Activated naive CD4-positive, alpha-beta T cell treated with anti-CD3 and anti-CD28 coated beads, Interleukin-2, amount 10 ng/mL, durations not matched to agents 7 days and 5 days (primary cell): ENCODE data around the gene CYP1A2.
A peak's percentile ranks its signal among the peaks of the same experiment; 100 is the strongest.

ENCODE experiments used
- CTCF ChIA-PET: fragments of 350-600 bp; sonication (Branson Sonifier 250); formaldehyde crosslinking; loops from one replicate; lab custom pipeline; 2021; ENCODE audit warnings: antibody characterized with exemption; lab: Charles Lee
- DNase-seq: peaks from one replicate; pipeline ENCODE4 v3.0.0-alpha.2; 2020
- H3K27ac Mint-ChIP-seq: one replicate; pipeline ENCODE4 v1.8.0; 2021; ENCODE audit warnings: mild to moderate bottlenecking, moderate library complexity, mixed read lengths
- H3K27me3 Mint-ChIP-seq: one replicate; pipeline ENCODE4 v1.8.0; 2021; ENCODE audit warnings: mild to moderate bottlenecking, mixed read lengths
- H3K36me3 Mint-ChIP-seq: one replicate; pipeline ENCODE4 v1.8.0; 2021; ENCODE audit warnings: mixed read lengths
- H3K4me1 Mint-ChIP-seq: one replicate; pipeline ENCODE4 v1.8.0; 2021; ENCODE audit warnings: mixed read lengths
- H3K4me3 Mint-ChIP-seq: one replicate; pipeline ENCODE4 v1.8.0; 2021; ENCODE audit warnings: mild to moderate bottlenecking, moderate library complexity, mixed read lengths
- H3K9me3 Mint-ChIP-seq: one replicate; pipeline ENCODE4 v1.8.0; 2021; ENCODE audit warnings: mixed read lengths

The CYP1A2 gene

GRCh38 chr15:74775894-74776293 lies 27.2 kb downstream of the CYP1A2 start:
- CTCF ChIA-PET: interaction anchor here (0.6 to 23.0 kb wide), 4 partner anchors 9 to 155 kb away, joined by 3 to 880 read pairs (median 7); no protein-coding TSS in a partner anchor
- Mint-ChIP-seq H3K36me3 (peaks cover 5% of the 10 kb centered on the region), H3K4me1 (peaks cover 91% of the 10 kb centered on the region), H3K4me3 (no peak overlapping the region), H3K27me3 (peaks cover 4% of the 10 kb centered on the region), H3K27ac (peak overlapping the region; percentile 96), H3K9me3 (no peaks in the 10 kb centered on the region)
- no peak for DNase-seq

GRCh38 chr15:74776821-74777768 lies 28.4 kb downstream of the CYP1A2 start:
- peaks cover 5% of the 10 kb centered on the region for H3K36me3 Mint-ChIP-seq
- no peaks in the 10 kb centered on the region for H3K27me3 Mint-ChIP-seq
- H3K27ac Mint-ChIP-seq: peak overlapping the region; percentile 96
- H3K4me3 Mint-ChIP-seq: peak overlapping the region; percentile 73
- CTCF ChIA-PET: interaction anchor here (0.6 to 23.0 kb wide), 10 partner anchors 8 to 327 kb away, joined by 3 to 880 read pairs (median 4); partner anchors contain the start of gene ULK3
- H3K4me1 Mint-ChIP-seq: peaks cover 84% of the 10 kb centered on the region
- peak; percentile 61 for DNase-seq
- no peaks in the 10 kb centered on the region for H3K9me3 Mint-ChIP-seq

- H3K9me3 Mint-ChIP-seq: no peaks in the 10 kb centered on the region
- H3K4me1 Mint-ChIP-seq: peaks cover 78% of the 10 kb centered on the region
- no peaks in the 10 kb centered on the region for H3K27me3 Mint-ChIP-seq
- CTCF ChIA-PET: interaction anchor here (0.6 to 23.0 kb wide), 10 partner anchors 9 to 328 kb away, joined by 3 to 880 read pairs (median 7); partner anchors contain the start of gene ULK3
- H3K4me3 Mint-ChIP-seq: peak overlapping the region; percentile 73
- H3K27ac Mint-ChIP-seq: peak overlapping the region; percentile 96
- no peak for DNase-seq
- peaks cover 8% of the 10 kb centered on the region for H3K36me3 Mint-ChIP-seq
Measured at GRCh38 chr15:74777769-74778598, 29.3 kb downstream of the CYP1A2 start.

GRCh38 chr15:74778599-74778970 lies 29.9 kb downstream of the CYP1A2 start:
- no peaks in the 10 kb centered on the region for H3K9me3 Mint-ChIP-seq
- CTCF ChIA-PET: interaction anchor here (0.7 to 23.0 kb wide), 8 partner anchors 8 to 147 kb away, joined by 3 to 880 read pairs (median 8); no protein-coding TSS in a partner anchor
- peaks cover 14% of the 10 kb centered on the region for H3K36me3 Mint-ChIP-seq
- H3K27me3 Mint-ChIP-seq: no peaks in the 10 kb centered on the region
- no peak for DNase-seq
- H3K4me1 Mint-ChIP-seq: peaks cover 73% of the 10 kb centered on the region
- peak overlapping the region; percentile 73 for H3K4me3 Mint-ChIP-seq
- peak overlapping the region; percentile 96 for H3K27ac Mint-ChIP-seq

- Mint-ChIP-seq H3K4me1 (peaks cover 66% of the 10 kb centered on the region), H3K27me3 (no peaks in the 10 kb centered on the region), H3K36me3 (peaks cover 19% of the 10 kb centered on the region), H3K4me3 (peak overlapping the region; percentile 42), H3K9me3 (no peaks in the 10 kb centered on the region), H3K27ac (peak overlapping the region; percentile 96)
- DNase-seq: no peak
- CTCF ChIA-PET: interaction anchor here (0.7 to 23.0 kb wide), 8 partner anchors 9 to 163 kb away, joined by 3 to 880 read pairs (median 4); no protein-coding TSS in a partner anchor
Measured at GRCh38 chr15:74779162-74779648, 30.6 kb downstream of the CYP1A2 start.

- Mint-ChIP-seq H3K27me3 (no peaks in the 10 kb centered on the region), H3K4me3 (peak overlapping the region; percentile 87), H3K27ac (peak overlapping the region; percentile 96), H3K36me3 (peaks cover 31% of the 10 kb centered on the region), H3K4me1 (peaks cover 68% of the 10 kb centered on the region), H3K9me3 (no peaks in the 10 kb centered on the region)
- CTCF ChIA-PET: interaction anchor here (0.6 to 23.0 kb wide), 10 partner anchors 10 to 167 kb away, joined by 3 to 880 read pairs (median 5); no protein-coding TSS in a partner anchor
- peak; percentile 51 for DNase-seq
Measured at GRCh38 chr15:74780523-74781430, 32.1 kb downstream of the CYP1A2 start.

- Mint-ChIP-seq H3K27ac (peak within 1 kb of the TSS; percentile 99), H3K4me1 (peaks cover 62% of the 10 kb centered on the region), H3K27me3 (no peaks in the 10 kb centered on the region), H3K36me3 (peaks cover 33% of the 10 kb centered on the region), H3K9me3 (no peaks in the 10 kb centered on the region), H3K4me3 (peak within 1 kb of the TSS; percentile 91)
- peak; percentile 80 for DNase-seq
- CTCF ChIA-PET: interaction anchor here (0.6 to 23.0 kb wide), 8 partner anchors 11 to 168 kb away, joined by 3 to 880 read pairs (median 5); no protein-coding TSS in a partner anchor
Measured at GRCh38 chr15:74781431-74782258, 33.0 kb downstream of the CYP1A2 start, which contains the start of gene CSK. CSK (plus strand) TSS chr15:74782080; CDS start chr15:74798298, 16,218 bp downstream.

GRCh38 chr15:74782259-74783071 lies 33.8 kb downstream of the CYP1A2 start:
- CTCF ChIA-PET: interaction anchor here (1.3 to 23.0 kb wide), 6 partner anchors 11 to 119 kb away, joined by 3 to 880 read pairs (median 4); no protein-coding TSS in a partner anchor
- Mint-ChIP-seq H3K9me3 (no peaks in the 10 kb centered on the region), H3K27me3 (no peaks in the 10 kb centered on the region), H3K36me3 (peaks cover 36% of the 10 kb centered on the region), H3K4me1 (peaks cover 62% of the 10 kb centered on the region), H3K4me3 (peak overlapping the region; percentile 91), H3K27ac (peak overlapping the region; percentile 99)
- DNase-seq: peak; percentile 81

GRCh38 chr15:74783072-74783807 lies 34.6 kb downstream of the CYP1A2 start:
- H3K9me3 Mint-ChIP-seq: no peaks in the 10 kb centered on the region
- H3K27ac Mint-ChIP-seq: peak overlapping the region; percentile 99
- CTCF ChIA-PET: interaction anchor here (1.3 to 23.0 kb wide), 5 partner anchors 10 to 119 kb away, joined by 3 to 880 read pairs (median 4); no protein-coding TSS in a partner anchor
- no peaks in the 10 kb centered on the region for H3K27me3 Mint-ChIP-seq
- DNase-seq: peak; percentile 67
- peaks cover 40% of the 10 kb centered on the region for H3K36me3 Mint-ChIP-seq
- H3K4me3 Mint-ChIP-seq: peak overlapping the region; percentile 91
- peaks cover 62% of the 10 kb centered on the region for H3K4me1 Mint-ChIP-seq

GRCh38 chr15:74783808-74784175 lies 35.1 kb downstream of the CYP1A2 start:
- Mint-ChIP-seq H3K4me1 (peaks cover 62% of the 10 kb centered on the region), H3K36me3 (peaks cover 45% of the 10 kb centered on the region), H3K9me3 (no peaks in the 10 kb centered on the region), H3K4me3 (peak overlapping the region; percentile 91), H3K27ac (peak overlapping the region; percentile 99), H3K27me3 (no peaks in the 10 kb centered on the region)
- CTCF ChIA-PET: interaction anchor here (0.7 to 23.0 kb wide), 7 partner anchors 10 to 167 kb away, joined by 3 to 880 read pairs (median 4); no protein-coding TSS in a partner anchor
- no peak for DNase-seq
